Measurements from ENCODE around the gene NEK4.

Gene NEK4

DNA sequence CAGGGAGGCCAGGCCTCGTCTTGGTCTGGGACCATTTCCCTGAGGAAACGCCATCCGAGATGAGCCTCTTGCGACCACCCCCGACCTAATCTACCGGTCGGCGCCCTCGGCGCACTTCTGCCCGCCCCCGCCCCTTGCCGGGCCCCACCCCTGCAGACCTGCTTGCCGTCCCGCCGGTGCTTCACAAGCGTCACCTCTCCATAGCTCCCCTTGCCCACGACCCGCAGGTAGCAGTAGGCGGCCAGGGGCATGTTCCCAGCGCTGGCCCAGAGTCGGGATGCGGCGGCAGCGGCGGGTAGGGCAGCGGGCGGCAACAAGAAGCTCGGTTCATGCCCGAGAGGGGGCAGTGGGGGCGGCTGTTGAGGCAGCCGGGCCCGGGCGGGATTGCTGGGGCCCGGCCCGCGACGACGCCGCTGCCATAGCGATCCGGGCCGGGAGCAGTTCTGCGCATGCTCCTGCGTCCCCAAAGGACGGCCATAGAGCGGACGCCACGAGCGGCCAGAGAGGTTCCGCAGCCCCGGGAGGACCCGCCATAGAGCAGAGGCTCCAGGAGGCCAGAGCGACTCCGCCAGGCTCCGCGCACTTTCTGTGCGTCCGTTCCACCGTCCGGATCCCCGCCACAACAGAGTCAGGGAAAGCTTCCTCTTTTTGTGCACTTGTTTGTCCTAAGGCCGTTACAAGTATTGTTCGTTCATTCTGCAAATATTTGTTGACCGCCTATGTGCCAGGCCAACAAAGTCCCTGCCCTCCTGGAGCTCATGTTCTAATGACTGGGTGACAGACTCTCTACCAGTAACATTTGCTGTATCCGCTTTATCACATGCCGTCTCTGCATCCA, at the start of gene NEK4:
Gene NEK4 (minus strand): TSS at position 445 of the 838 bp plus-strand sequence. CDS start 194 bp downstream, at position 251.
- peak; percentile 90 for DNase-seq

DNA sequence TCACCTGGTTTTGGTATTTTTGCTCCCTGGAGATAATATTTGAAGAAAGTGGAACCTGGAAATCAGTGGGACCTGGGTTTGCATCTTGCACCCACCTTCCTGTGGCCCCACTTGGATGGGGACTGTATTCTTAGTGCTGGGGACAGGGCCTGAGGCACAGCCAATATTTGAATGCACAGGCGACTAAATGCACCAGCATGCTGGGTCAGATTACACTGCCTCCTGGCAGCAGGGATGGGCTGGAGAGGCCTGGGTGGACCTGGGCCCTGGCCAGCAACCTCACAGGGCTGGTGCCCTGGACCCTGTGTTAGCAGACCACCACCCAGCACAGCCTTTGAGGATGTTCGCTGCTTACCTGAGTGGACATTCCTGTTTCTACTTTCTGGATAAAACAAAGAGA, 49.2 kb upstream of the NEK4 start:
- DNase-seq: no peak

DNA sequence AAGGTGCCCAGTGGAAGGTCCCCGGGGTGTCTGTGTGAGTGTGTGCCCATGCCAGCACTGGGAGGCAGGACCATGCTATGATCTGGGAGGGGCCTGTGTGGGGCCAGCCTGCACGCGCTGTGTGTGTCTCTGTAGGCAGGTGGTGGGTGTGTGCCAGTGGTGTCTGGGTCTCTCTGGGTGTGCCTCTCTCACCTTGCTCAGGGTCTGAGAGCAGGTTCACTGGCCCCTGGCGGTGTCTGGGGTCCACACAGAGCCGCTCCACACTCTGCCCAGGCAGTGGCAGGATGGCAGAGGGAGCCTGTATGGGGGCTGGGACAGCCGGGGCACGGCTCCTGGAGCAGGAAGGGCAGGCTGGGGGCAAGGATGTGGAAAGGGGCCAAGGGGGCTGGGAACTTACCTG, 47.1 kb upstream of the NEK4 start:
- no peak for DNase-seq

DNA sequence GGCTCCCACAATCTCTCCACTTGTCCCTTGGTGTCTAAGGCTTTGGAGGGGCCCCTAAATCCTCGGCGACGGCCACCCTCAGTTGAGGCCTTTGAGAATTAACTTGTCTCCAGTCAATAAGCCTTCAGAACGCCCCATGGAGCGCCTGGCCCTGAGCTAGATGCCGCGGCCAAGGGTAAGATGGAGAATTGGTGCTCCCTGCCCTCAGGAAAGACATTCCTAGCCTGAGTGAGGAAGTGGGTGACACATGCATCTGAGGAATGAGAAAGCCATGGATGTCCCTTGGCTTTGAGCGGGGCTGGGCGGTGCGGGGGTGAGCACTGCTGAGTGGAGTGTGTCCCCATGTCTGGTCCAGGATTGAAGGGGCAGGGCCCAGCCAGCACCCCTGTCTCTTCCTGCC, 46.5 kb upstream of the NEK4 start:
- DNase-seq: no peak

DNA sequence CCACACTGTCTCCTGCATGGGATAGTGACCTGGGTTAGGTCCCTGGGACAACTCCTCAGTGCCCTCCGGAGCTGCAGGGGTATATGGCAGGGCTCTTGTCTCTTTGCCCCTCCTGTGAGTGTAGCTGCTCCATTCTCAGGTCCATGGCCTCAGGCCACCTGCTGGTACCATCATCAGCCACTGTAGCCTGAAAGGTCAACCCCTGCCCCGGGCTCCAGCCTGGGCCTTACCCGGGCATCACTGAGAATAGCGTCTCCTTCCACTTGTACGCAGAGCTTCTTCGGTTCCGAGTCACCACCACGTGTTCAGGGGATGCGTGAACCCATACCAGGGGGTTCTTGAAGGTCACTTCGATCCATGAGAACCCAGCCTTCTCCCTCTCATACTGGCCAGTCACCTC, 45.9 kb upstream of the NEK4 start:
- no peak for DNase-seq

DNA sequence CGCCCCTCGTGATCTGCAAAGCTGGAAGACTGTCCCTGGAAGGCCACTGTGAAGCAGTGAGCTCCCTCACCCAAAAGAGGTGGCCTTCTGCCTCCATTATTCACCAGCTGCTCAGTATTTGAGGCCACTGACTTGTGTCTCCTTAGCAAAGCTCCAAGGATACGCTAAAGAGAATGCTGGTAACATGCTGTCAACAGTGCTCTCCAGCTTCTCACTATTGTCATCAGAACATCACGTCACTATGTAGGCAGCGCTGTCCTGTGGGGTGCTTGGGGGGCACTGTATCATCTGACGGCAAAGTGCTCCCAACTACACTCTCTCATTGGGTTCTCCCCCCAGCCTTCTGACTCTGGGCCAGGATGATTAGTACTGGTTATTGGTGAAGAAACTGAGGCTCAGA, 45.5 kb upstream of the NEK4 start:
- no peak for DNase-seq

DNA sequence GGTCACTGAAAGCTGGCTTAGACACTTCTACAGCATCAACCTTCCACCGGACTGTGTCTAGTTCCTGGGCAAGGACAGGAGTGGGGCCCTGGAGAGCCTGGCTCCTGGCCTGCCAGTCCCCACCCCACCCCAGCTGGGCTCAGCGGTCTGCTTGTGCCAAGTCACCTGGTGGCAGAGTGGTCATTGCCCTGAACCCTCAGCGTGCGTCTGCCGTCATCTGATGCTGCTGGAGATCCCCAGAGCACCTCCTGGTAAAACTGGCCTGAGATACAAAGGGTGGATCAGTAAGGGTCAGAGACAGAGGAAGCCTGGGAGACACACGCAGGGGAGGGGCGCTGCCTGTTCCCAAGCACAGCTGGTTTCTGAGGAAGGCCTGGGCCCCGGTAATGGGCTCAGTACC, 43.1 kb upstream of the NEK4 start:
- no peak for DNase-seq

DNA sequence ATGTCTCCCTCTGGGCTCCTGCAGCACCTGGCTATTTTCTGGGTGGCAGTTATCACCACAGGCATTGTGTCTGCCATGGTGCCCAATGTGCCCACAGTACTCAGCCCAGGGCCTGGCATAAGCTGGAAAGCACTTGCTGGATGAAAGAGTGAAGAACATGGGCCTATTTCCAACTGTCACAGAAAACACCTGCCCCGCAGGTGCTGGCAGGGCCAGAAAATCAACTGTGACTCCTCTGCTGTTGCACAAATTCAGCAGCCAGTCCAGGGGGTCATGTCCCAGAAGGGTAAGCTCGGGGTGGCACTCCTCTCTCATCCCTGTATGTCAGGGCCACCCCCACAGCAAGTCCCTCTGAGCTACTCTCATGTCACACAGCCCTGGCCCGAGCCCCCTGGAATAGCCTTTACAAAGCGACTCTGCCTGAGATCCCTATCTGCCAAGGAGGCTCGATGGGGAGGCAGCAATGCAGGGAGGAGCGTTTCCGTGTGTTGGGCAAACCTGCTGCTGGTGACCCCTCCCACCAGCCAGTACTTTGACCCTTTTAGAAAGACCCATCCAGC, 40.8 kb upstream of the NEK4 start:
- DNase-seq: no peak

DNA sequence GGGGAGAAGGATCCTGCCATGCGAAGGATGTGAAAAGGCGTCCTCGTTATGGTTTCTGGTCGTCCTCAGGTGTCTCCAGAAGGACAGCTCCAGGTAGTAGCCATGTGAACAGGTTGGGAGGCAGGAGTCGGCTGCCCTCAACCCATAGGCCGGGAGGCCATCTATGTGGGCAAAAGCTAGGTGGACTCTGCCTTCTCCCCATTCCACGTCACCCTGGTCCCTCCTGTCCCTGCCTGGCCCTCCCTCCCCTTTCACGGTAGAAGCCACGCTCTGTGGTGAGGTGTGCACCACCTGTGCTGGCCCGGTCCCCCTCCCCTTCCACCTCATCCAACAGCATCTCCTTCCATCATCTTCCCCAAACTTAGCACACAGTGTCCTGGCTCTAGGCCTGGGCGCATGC, 40.2 kb upstream of the NEK4 start:
- no peak for DNase-seq

DNA sequence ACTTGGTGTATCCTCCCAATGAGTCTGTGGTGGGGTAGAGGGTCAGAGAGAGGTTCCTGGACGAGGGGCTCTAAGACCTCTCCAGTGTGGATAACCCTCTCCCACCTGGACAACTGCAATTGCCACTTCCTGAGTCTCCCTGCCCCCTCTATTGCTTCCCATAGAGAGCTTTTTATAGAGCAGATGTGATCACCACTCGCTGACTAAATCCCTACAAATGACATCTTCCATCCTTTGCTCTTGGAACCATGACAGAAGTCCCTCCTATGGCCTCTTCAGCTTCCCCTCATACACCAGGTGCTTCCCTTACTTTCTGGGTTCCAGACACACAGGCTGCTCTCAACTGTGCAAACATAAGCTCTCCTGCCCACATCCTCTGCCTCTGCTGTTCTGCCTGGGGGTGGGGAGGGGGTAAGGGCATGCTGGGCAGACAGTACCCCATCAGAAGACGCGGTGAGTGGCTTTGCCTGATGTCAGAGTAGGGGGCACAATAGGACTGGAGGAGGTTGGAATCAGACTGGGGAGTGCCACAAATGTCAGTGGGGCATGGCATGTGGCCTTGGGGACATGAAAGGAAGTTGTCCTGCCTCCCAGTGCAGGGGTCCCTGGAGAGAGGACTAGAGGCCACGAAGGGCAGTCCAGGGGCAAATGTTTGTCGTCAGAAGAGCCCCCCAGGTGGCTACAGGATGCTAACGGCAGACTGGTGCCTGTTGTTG, 39.1 kb upstream of the NEK4 start:
- DNase-seq: no peak

DNA sequence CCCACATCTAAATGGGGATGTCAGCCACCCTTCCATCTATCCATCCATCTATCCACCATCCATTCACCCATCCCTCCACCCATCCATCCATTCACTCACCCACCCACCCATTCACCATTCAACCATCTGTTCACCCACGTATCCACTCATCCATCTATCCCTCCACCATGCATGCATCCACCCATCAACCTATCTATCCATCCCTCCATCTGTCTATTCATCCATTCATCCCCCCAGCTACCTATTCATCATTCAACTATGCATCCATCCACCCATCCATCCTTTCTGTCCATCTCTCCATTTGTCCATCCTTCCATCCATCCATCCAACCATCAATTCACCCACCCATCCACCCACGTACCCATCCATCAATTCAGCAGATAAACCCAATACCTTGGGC, 38.4 kb upstream of the NEK4 start:
- DNase-seq: no peak

DNA sequence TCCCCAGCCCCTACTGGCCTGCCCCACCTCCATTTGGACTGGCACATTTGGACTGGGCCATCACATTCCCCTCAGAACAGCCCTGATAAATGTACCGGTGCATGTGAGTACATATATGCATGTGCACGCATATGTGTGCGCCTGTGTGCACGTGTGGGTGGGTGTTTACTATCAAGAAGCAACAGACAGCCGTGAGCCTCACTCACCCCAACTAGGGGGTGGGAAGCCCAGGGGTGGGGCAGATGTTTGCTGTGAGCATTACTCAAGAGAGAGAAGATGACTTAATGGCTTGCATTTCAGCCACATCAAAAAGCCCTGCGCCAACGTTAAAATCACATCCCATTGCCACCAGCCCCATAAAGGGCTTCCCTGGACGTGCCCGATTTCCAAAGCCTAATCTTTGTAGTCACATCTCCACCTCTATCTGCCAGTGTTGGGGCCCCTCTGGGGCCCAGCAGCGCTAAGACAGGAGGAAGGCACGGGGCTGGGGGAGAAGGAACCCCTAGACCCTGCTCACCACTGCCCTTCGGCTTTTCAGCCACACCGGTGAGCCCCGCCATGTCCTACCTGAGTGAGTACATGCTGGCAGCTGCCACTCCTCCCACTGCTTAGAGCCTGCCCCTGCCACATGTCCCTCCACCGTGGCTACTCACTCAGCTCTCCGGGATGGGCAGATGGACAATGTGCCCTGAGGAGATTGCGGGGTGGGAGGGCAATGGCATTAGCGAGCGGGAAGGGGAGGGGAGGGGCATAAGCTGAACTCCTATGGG, 34.7 kb upstream of the NEK4 start:
- no peak for DNase-seq

DNA sequence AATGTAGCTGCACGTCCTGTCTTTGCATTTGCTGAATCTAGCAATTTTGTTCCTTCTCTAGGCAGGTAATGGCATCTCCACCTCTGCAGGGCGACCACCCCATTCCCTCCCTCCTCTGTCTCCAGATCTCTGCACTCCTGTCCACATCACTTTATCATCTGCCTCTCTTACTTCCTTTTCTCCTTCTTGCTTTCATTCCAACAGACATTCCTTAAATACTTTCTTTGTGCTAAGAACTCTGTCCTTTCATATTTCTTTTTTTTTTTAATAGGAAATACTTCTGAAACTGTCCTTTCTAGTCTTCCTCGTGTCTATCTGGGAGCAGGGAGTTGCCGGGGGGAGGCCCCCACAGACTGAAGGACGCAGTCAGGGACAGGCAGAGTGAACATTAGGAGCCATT, 31.1 kb upstream of the NEK4 start:
- DNase-seq: peak; percentile 3

DNA sequence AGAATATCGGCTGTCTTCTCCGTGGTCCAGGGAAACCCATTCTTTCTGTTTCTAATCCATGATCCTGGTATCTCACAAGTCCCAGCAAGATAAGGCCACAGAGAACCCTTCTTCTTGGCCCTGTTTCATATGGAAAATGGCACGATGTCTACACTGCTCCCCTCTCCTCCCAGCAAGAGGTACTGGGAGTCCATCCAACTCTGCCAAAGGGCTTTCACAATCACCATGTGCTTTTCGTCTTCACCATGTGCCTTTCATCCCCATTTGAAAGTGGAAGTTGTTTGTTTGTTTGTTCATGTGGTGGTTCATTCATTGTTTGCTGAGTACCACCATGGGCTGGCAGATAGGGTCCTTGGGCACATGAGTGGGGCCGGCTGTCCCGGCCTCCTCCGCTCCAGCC, 29.3 kb upstream of the NEK4 start:
- DNase-seq: no peak

DNA sequence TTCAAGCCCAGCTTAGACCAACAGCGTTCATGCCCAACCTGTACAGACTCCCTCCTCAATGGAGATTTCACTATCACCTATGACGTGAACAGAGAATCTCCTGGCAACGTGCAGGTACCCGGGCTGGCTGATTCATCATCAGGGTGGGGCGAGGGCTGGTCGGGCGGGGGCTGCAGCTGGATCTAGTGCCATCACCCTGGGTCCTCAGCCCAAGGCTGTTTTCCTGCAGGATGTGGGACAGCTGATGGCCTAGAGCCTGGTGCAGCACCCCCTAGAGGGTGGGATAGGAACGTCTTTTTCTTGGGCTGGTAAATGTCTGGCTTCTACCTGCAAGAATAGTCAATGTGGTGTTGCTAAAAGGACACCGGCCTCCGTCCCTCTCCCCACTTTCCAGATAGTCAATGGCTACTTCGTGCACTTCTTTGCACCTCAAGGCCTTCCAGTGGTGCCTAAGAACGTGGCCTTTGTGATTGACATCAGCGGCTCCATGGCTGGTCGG, 28.3 kb upstream of the NEK4 start:
- DNase-seq: no peak

DNA sequence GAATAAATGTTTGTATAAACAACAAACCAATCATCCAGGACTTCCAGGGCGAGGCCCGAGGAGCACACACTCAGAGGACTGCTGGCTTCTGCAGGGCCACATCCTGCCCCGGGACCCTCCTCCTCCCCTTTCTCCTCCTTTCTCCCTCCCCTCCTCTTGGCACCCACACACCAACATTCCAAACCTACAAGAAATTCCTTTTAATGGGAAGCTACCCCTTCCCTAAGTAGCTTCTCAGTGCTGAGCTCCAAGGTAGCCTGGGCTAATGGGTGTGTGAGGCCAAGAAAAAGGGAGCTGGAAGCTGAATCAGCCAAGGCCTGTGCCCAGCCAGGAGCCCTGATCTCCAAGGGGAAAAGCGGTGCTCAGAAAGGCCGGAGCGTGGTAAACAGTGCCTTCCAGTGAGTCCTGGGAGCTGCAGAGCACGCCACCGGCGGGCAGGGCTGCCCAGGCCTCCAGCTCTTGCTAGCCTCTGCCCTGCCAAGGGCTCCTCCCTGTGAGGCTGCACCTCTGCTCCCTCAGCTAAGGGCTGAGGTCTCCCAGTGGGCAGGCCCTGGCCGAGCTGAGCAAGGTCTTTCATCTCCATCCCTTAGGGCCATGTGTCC, 27.7 kb upstream of the NEK4 start:
- DNase-seq: peak; percentile 17

DNA sequence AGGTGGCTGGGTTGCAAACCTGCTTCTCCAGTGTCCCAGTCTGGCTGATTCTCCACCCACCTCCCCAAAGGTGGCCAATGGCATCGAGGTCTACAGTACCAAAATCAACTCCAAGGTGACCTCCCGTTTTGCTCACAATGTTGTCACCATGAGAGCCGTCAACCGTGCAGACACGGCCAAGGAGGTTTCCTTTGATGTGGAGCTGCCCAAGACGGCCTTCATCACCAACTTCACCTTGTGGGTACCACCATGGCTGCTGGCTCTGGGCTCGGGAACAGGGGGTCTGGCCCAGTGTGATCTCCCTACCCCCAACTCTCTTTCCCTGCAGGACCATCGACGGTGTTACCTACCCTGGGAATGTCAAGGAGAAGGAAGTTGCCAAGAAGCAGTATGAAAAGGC, 25.7 kb upstream of the NEK4 start:
- DNase-seq: no peak

DNA sequence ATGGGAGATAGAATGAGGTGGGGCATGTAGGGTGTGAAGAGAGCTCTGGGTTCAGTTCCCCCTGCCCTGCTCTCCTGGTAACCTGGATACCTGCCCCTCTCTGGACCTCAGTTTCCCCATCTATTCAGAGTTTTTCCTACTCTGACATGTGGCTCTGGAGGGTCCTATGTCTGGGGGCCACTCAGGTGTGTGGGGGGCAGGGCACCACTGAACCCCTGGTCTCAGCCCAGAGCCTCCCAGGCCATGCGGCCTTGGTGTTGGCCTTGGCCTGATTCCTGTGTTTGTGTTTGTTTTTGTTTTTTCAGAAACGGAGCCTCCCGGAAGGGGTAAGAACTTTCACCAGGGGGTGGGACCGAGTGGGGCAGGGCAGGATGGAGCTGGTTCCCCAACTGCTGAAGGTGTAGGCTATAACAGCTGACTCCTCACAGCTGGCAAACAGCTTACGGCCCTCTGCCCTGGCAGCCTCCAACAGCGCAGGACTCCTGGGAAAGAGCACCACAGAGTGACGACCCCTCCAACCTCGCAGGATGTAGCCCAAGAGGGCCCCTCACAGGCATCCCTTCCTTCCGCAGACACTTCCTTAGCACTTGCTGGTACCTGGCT, 24.7 kb upstream of the NEK4 start:
- DNase-seq: no peak

DNA sequence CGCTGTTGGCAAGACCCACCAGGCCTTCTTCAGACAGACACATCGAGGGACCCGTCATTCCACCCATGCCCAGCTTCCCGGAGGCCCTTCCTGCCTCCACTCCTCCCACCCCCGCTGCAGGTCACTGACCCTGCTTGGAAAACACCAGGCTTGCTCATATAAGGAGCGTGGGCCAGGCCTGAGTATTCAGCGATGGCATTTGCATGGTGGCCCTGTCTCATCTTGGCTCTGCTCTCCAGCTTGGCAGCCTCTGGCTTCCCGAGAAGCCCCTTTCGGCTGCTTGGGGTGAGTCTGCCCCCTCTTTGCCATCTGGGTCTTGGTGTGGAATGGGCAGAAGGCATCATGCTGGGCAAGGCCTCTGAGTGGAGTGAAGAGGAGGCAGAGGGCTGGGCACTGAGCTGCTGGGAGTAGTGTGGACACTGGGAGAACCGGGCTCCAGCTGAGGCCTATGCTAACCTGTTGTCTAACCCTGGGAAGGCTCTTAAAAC, 23.9 kb upstream of the NEK4 start, which contains the start of gene ITIH3:
Gene ITIH3 (plus strand): TSS at position 185 of the 488 bp plus-strand sequence. CDS start 8 bp downstream, at position 193.
- DNase-seq: no peak

DNA sequence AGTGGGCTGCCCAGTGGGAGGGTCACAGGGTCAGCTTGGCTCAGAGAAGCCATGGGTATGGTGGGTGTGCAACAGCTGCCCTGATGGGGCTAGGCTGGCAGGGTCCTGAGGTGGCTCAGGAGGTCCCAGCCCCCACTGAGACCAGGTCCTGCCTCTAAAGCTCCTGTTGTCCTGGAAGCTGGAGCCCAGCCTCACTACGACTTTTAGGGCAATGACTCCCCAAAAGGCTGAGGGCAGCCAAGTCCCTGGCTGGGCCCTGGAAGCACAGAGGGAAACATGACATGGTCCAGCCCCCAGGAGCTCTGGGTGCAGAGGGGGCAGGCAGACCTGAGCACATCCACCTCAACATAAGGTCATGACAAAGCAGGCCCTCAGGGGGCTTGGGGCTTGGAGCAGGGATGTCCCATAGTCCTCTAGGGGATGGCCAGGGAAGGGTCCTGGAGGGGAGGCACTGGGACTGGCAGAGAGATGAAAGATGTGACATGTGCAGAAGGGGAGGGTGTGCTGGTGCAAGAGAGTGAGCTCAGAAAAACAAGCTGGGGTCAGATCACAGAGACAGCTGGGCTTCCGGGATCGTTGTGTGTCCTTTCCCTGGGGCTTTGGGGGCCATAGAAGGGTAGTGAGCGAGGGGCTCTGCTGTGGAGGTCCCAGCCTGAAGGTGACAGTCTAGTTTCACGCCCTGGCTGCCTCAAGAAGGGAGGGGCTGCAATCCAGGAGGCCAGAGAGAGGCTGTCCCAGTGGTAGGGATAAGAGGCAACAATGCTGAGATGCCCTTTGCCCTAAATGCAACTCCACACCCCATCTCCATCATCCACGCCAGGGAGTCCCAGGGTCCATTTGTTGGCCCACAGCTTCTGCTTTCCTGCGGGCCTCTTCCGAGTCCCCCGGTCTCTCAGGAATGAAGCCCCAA, 23.2 kb upstream of the NEK4 start:
- no peak for DNase-seq
